Tibial nerve (tissue), 4 donors: ENCODE results near the gene GDAP1L1.

ENCODE experiments used
- EP300 ChIP-seq, 2 donors: sonication (generic); formaldehyde crosslinking; IDR thresholded peaks; one replicate each; pipeline ENCODE4 v1.6.1; 2017; ENCODE audit warnings: antibody characterized with exemption in 2 of 2, mild to moderate bottlenecking in 1 of 2
- POLR2A ChIP-seq, 2 donors: fragments of 450-650 bp; IDR thresholded peaks; one replicate each; pipeline ENCODE4 v1.6.1; 2017; ENCODE audit warnings: antibody characterized with exemption in 2 of 2, mild to moderate bottlenecking in 2 of 2, moderate library complexity in 2 of 2
- TF ChIP-seq, protein P1 (sequence below), 5 experiments: fragments of 200-600 bp in 3 of 5; fragments of 450-650 bp in 2 of 5; sonication (generic) in 3 of 5; IDR thresholded peaks; one replicate each; pipeline ENCODE4 v1.5.1; 2016 to 2019; ENCODE audit warnings: antibody characterized with exemption in 5 of 5, mild to moderate bottlenecking in 3 of 5, moderate library complexity in 2 of 5

DNA sequence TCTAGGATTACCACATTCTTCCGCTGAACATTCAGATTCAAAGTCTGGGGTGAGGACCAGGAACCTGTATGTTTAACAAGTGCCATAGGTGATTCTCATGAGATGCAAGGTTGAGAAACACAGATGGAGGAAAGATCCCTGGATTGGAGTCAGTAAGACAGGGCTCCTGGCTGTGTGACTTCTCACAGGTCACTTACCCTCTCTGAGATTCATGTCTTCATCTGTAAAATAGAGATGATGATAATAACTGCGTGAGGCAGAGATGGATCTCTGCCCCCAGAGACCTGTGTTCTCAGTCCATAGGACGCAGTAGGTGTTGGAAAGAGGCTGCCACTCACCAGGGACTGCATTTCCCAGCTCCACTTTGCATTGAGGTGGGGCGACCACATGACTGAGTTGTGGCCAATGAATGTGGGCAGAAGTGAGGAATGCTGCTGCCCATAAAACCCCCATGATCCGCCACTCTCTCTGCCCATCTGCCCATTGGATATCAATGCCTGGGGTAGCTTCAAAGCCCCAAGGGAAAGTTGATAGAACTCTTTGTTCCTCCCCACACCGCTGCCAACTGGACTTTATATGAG, 13.6 kb upstream of the GDAP1L1 start:
- TF ChIP-seq, protein P1, sequence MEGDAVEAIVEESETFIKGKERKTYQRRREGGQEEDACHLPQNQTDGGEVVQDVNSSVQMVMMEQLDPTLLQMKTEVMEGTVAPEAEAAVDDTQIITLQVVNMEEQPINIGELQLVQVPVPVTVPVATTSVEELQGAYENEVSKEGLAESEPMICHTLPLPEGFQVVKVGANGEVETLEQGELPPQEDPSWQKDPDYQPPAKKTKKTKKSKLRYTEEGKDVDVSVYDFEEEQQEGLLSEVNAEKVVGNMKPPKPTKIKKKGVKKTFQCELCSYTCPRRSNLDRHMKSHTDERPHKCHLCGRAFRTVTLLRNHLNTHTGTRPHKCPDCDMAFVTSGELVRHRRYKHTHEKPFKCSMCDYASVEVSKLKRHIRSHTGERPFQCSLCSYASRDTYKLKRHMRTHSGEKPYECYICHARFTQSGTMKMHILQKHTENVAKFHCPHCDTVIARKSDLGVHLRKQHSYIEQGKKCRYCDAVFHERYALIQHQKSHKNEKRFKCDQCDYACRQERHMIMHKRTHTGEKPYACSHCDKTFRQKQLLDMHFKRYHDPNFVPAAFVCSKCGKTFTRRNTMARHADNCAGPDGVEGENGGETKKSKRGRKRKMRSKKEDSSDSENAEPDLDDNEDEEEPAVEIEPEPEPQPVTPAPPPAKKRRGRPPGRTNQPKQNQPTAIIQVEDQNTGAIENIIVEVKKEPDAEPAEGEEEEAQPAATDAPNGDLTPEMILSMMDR (IDR thresholded peaks at IDR 0.05): no peak
- no peak for TF ChIP-seq POLR2A (IDR thresholded peaks at IDR 0.05)
- TF ChIP-seq EP300 (IDR thresholded peaks at IDR 0.05): no peak
